ENCODE measurements around the gene FRAS1. TPM values are rescaled to one million over a fixed set of nuclear protein-coding genes. Genes with fewer than 3 reads are reported as not detected.

The FRAS1 gene
- total and polyA plus RNA-seq, 2 of the 8 experiments (the other 6 are each of a cell fraction or from before 2014, with no cell fraction given), result 38.5 to 109 TPM

DNA sequence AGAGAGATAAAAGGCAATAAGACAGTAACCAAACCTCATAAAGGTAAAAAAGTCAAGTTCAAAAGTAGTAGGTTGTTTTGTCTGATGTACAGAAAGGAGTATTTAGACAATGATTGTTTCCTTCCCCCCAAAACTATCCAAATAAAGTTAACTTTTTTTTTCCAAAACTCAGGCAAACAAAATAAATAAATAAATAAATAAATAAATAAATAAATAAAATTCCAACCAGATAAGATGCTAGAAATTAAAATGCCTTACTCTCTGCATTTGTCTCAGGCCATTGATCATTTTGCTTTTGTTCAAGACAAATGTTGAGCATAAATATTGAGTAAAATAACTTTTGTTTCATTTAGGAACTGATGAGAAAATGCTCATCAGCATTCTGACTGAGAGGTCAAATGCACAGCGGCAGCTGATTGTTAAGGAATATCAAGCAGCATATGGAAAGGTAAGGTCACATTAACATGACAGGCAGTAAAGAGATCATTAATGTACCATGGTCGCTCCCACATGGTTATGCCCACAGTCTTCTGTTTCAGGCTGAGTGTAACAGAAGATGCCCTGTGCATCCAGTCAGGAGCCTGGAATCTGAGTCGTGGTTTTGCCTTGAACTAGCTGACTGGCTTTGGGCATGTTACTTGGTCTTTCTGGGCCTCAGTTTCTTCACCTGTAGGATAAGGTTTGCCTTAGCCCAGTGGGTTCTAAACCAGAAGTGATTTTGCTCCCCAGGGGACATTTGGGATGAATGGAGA is 521.7 kb downstream of the FRAS1 start (continued):
- no peak for TF ChIP-seq POLR2A (IDR thresholded peaks at IDR 0.05; ENCODE audit: control extremely low read depth in 1 of 2, low read depth in 2 of 2, low read length in 2 of 2)
- TF ChIP-seq PHF8 (conservative IDR thresholded peaks at IDR 0.05; ENCODE audit: low read depth, low read length), result no peak
- TF ChIP-seq TCF12 (IDR thresholded peaks at IDR 0.05; ENCODE audit: low read depth, low read length), result no peak
- TF ChIP-seq CHD2 (IDR thresholded peaks at IDR 0.05; ENCODE audit: low read length), result no peak
- TF ChIP-seq TBP (IDR thresholded peaks at IDR 0.05; ENCODE audit: low read depth, low read length), result no peak
- no peak for TF ChIP-seq SAP30 (IDR thresholded peaks at IDR 0.05; ENCODE audit: insufficient read depth, insufficient replicate concordance, low read length)
- TF ChIP-seq MAX (IDR thresholded peaks at IDR 0.05), result no peak

All from H1 (cell line).